Activated naive CD8-positive, alpha-beta T cell treated with anti-CD3 and anti-CD28 coated beads, Interleukin-2, amount 50 U/mL, for 24 hours (primary cell): ENCODE results near the gene ARRB1.
"Not testable (repeated sequence)": the region's sequence is repeated elsewhere in the genome, so short reads cannot be mapped to it uniquely, and the experiment has no call there.

Source experiments
- ATAC-seq: fragments of 150-1000 bp; cut with Tn5 transposase; one replicate; pipeline ENCODE4 v1.10.0; 2021
- DNase-seq: peaks from one replicate; pipeline ENCODE4 v3.0.0; 2021
- H3K27ac Mint-ChIP-seq: one replicate; pipeline ENCODE4 v1.8.0; 2021; ENCODE audit warnings: mild to moderate bottlenecking, mixed read lengths
- H3K27me3 Mint-ChIP-seq: one replicate; pipeline ENCODE4 v1.8.0; 2021; ENCODE audit warnings: mixed read lengths
- H3K36me3 Mint-ChIP-seq: one replicate; pipeline ENCODE4 v1.8.0; 2021; ENCODE audit warnings: low read depth, mixed read lengths
- H3K4me1 Mint-ChIP-seq: one replicate; pipeline ENCODE4 v1.8.0; 2021; ENCODE audit warnings: mixed read lengths
- H3K4me3 Mint-ChIP-seq: one replicate; pipeline ENCODE4 v1.8.0; 2021; ENCODE audit warnings: mild to moderate bottlenecking, moderate library complexity, mixed read lengths
- H3K9me3 Mint-ChIP-seq: one replicate; pipeline ENCODE4 v1.8.0; 2021; ENCODE audit warnings: mixed read lengths

The ARRB1 gene

GRCh38 chr11:75342966-75343870 lies 8.2 kb downstream of the ARRB1 start:
- H3K36me3 Mint-ChIP-seq, result no peaks in the 10 kb centered on the region
- no peak overlapping the region for H3K4me3 Mint-ChIP-seq
- H3K4me1 Mint-ChIP-seq, result peaks cover 92% of the 10 kb centered on the region
- no peak overlapping the region for H3K27ac Mint-ChIP-seq
- ATAC-seq, result no peak
- H3K9me3 Mint-ChIP-seq, result no peaks in the 10 kb centered on the region
- no peaks in the 10 kb centered on the region for H3K27me3 Mint-ChIP-seq
- DNase-seq, result no peak

- H3K4me1 Mint-ChIP-seq, result peaks cover 94% of the 10 kb centered on the region
- H3K36me3 Mint-ChIP-seq, result no peaks in the 10 kb centered on the region
- peak overlapping the region; percentile 40 for H3K27ac Mint-ChIP-seq
- DNase-seq (no peak), ATAC-seq (no peak)
- H3K4me3 Mint-ChIP-seq, result no peak overlapping the region
- no peaks in the 10 kb centered on the region for H3K27me3 Mint-ChIP-seq
- H3K9me3 Mint-ChIP-seq, result no peaks in the 10 kb centered on the region
Measured at GRCh38 chr11:75342231-75342918, 9.1 kb downstream of the ARRB1 start.

GRCh38 chr11:75341612-75342011 lies 9.8 kb downstream of the ARRB1 start:
- ATAC-seq (no peak), DNase-seq (no peak)
- H3K36me3 Mint-ChIP-seq, result peaks cover 2% of the 10 kb centered on the region
- H3K9me3 Mint-ChIP-seq, result no peaks in the 10 kb centered on the region
- no peak overlapping the region for H3K4me3 Mint-ChIP-seq
- peak overlapping the region; percentile 40 for H3K27ac Mint-ChIP-seq
- H3K27me3 Mint-ChIP-seq, result no peaks in the 10 kb centered on the region
- H3K4me1 Mint-ChIP-seq, result peaks cover 94% of the 10 kb centered on the region

- DNase-seq (no peak), ATAC-seq (no peak)
- H3K4me3 Mint-ChIP-seq, result peak overlapping the region; percentile 54
- peaks cover 3% of the 10 kb centered on the region for H3K36me3 Mint-ChIP-seq
- H3K27me3 Mint-ChIP-seq, result no peaks in the 10 kb centered on the region
- H3K9me3 Mint-ChIP-seq, result no peaks in the 10 kb centered on the region
- H3K27ac Mint-ChIP-seq, result peak overlapping the region; percentile 83
- peaks cover 87% of the 10 kb centered on the region for H3K4me1 Mint-ChIP-seq
Measured at GRCh38 chr11:75339685-75340409, 11.6 kb downstream of the ARRB1 start.

GRCh38 chr11:75338516-75339208 lies 12.8 kb downstream of the ARRB1 start:
- DNase-seq, result peak; percentile 37
- H3K4me3 Mint-ChIP-seq, result peak overlapping the region; percentile 54
- H3K27ac Mint-ChIP-seq, result peak overlapping the region; percentile 71
- H3K4me1 Mint-ChIP-seq, result peaks cover 81% of the 10 kb centered on the region
- peak; percentile 76 for ATAC-seq
- no peaks in the 10 kb centered on the region for H3K27me3 Mint-ChIP-seq
- no peaks in the 10 kb centered on the region for H3K9me3 Mint-ChIP-seq
- peaks cover 3% of the 10 kb centered on the region for H3K36me3 Mint-ChIP-seq

- no peak for DNase-seq
- Mint-ChIP-seq H3K27ac (peak overlapping the region; percentile 27), H3K36me3 (peaks cover 3% of the 10 kb centered on the region), H3K4me1 (peaks cover 79% of the 10 kb centered on the region), H3K9me3 (no peaks in the 10 kb centered on the region), H3K27me3 (no peaks in the 10 kb centered on the region), H3K4me3 (no peak overlapping the region)
- no peak for ATAC-seq
Measured at GRCh38 chr11:75337195-75337654, 14.2 kb downstream of the ARRB1 start.

GRCh38 chr11:75334976-75335375 lies 16.5 kb downstream of the ARRB1 start:
- no peaks in the 10 kb centered on the region for H3K9me3 Mint-ChIP-seq
- DNase-seq (no peak), ATAC-seq (no peak)
- peaks cover 3% of the 10 kb centered on the region for H3K36me3 Mint-ChIP-seq
- H3K4me3 Mint-ChIP-seq, result no peak overlapping the region
- no peaks in the 10 kb centered on the region for H3K27me3 Mint-ChIP-seq
- no peak overlapping the region for H3K27ac Mint-ChIP-seq
- H3K4me1 Mint-ChIP-seq, result peaks cover 73% of the 10 kb centered on the region

GRCh38 chr11:75334402-75334891 lies 17.0 kb downstream of the ARRB1 start:
- H3K4me1 Mint-ChIP-seq, result peaks cover 73% of the 10 kb centered on the region
- no peak overlapping the region for H3K27ac Mint-ChIP-seq
- no peaks in the 10 kb centered on the region for H3K9me3 Mint-ChIP-seq
- H3K4me3 Mint-ChIP-seq, result no peak overlapping the region
- DNase-seq (no peak), ATAC-seq (no peak)
- no peaks in the 10 kb centered on the region for H3K27me3 Mint-ChIP-seq
- peaks cover 3% of the 10 kb centered on the region for H3K36me3 Mint-ChIP-seq

- no peak for DNase-seq
- Mint-ChIP-seq H3K9me3 (no peaks in the 10 kb centered on the region), H3K4me1 (peaks cover 73% of the 10 kb centered on the region), H3K27me3 (no peaks in the 10 kb centered on the region), H3K27ac (no peak overlapping the region), H3K36me3 (peaks cover 3% of the 10 kb centered on the region), H3K4me3 (no peak overlapping the region)
- ATAC-seq, result no peak
Measured at GRCh38 chr11:75333807-75334140, 17.7 kb downstream of the ARRB1 start.

GRCh38 chr11:75333022-75333806 lies 18.2 kb downstream of the ARRB1 start:
- Mint-ChIP-seq H3K4me3 (no peak overlapping the region), H3K4me1 (peaks cover 73% of the 10 kb centered on the region), H3K9me3 (no peaks in the 10 kb centered on the region), H3K36me3 (peaks cover 3% of the 10 kb centered on the region), H3K27ac (no peak overlapping the region), H3K27me3 (no peaks in the 10 kb centered on the region)
- no peak for DNase-seq
- no peak for ATAC-seq

- ATAC-seq, H3K36me3 Mint-ChIP-seq, H3K27me3 Mint-ChIP-seq, DNase-seq, H3K4me3 Mint-ChIP-seq, H3K9me3 Mint-ChIP-seq, H3K27ac Mint-ChIP-seq: not testable (repeated sequence)
- peaks cover 66% of the 10 kb centered on the region for H3K4me1 Mint-ChIP-seq
Measured at GRCh38 chr11:75331761-75332160, 19.7 kb downstream of the ARRB1 start.

GRCh38 chr11:75331304-75331703 lies 20.2 kb downstream of the ARRB1 start:
- H3K4me1 Mint-ChIP-seq, result peaks cover 66% of the 10 kb centered on the region
- not testable (repeated sequence) for H3K27me3 Mint-ChIP-seq, H3K9me3 Mint-ChIP-seq, DNase-seq, H3K27ac Mint-ChIP-seq, H3K36me3 Mint-ChIP-seq, H3K4me3 Mint-ChIP-seq, ATAC-seq

GRCh38 chr11:75330886-75331285 lies 20.6 kb downstream of the ARRB1 start:
- not testable (repeated sequence) for H3K27me3 Mint-ChIP-seq, H3K27ac Mint-ChIP-seq, H3K4me3 Mint-ChIP-seq, H3K9me3 Mint-ChIP-seq, DNase-seq, ATAC-seq, H3K36me3 Mint-ChIP-seq
- peaks cover 66% of the 10 kb centered on the region for H3K4me1 Mint-ChIP-seq
